Myocyte (in vitro differentiated cells): ENCODE measurements around the gene MCC. TPM values are rescaled to one million over a fixed set of nuclear protein-coding genes. Genes with fewer than 3 reads are reported as not detected.

Experiments
- DNase-seq: peaks from one replicate; pipeline ENCODE4 v3.0.0-alpha.2; 2012; ENCODE audit warnings: low read depth
- polyA plus RNA-seq: library from polyadenylated mRNA; unstranded; fragments of >200 nt; gene quantifications from one replicate; pipeline ENCODE4 v1.2.1, GENCODE V29; 2012; ENCODE audit warnings: missing spikeins
- total RNA-seq: library from RNA; depleted of rRNA; stranded (reverse); fragments of >200 nt; gene quantifications from 2 replicates; pipeline ENCODE4 v1.2.3, GENCODE V29; 2014

MCC gene
- total RNA-seq, result 10.2 and 12.0 TPM in 2 replicates
- 5.0 TPM for polyA plus RNA-seq

GRCh38 chr5:113487781-113488644 is at the start of gene MCC:
TSS of gene MCC (minus strand) at chr5:113488453.
- peak; percentile 94 for DNase-seq

DNA sequence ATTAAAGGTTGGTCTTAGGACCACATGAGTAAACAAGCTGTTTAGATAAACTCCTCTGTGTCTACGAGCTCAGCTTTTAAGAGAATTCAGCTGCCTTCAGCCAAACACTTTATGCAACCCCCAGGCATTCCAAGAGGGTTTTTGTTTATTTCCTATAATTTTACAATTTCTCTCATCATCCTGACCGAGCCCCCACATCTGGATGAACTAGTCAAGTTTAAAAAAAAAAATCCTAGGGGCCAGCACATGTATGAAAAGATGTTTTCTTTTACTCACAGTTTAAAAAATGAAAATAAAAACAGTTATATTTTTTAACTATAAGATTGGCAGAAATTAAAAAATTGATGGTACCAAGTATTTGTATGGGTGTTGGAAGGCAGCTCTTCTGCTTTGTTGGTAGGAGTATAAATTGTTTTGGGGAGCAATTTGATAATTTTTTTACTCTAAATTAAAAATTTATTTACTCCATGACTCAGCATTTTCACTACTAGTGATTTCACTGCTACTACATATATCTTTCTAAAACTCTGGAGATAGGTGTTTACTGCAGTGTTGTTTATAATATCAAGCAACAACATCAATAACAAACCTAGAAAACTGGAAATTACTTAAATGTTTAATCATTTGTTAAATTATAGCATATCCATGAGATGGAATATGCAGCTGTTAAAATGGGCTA is 43.4 kb upstream of the MCC start:
- peak; percentile 12 for DNase-seq

DNA sequence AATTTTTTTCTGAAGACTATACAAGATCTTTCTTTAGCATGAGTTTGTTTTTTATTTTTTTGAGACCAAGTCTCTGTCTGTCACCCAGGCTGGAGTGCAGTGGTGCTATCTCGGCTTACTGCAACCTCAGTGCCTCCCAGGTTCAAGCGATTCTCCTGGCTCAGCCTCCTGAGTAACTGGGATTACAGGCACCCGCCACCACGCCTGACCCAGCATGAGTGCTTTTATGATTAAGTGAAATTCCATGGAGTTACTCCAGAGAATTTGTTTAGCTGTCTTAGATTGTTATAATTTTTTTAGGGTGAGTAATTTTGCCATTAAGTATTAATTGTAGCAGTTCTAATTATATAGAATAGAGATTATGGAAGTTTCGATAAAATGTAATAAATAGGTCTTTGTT is 39.5 kb upstream of the MCC start:
- DNase-seq, result no peak

- no peak for DNase-seq
Observed at GRCh38 chr5:113526421-113526820, 38.2 kb upstream of the MCC start.

- no peak for DNase-seq
Observed at GRCh38 chr5:113524927-113525326, 36.7 kb upstream of the MCC start.

- no peak for DNase-seq
Observed at GRCh38 chr5:113523168-113523567, 34.9 kb upstream of the MCC start.

GRCh38 chr5:113520899-113521298 is 32.6 kb upstream of the MCC start:
- no peak for DNase-seq

DNA sequence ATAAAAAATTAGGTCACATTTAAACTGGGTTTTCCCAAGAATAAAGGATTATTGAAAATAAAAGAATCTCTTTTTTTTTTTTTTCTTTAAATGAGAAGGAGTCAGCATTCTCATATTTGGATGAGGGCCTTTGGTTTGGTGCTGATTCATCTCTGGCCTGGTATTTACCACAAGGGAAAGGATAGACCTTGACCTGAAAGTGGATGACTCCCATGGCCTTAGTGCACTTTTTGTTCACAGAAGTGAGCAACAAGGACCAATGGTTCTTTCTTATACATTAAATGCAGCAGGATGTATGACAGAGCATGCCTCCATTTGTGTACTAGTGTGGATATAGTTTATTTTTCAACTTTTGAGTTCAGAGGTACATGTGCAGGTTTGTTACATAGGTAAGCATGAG is 32.2 kb upstream of the MCC start:
- DNase-seq, result peak; percentile 36

DNA sequence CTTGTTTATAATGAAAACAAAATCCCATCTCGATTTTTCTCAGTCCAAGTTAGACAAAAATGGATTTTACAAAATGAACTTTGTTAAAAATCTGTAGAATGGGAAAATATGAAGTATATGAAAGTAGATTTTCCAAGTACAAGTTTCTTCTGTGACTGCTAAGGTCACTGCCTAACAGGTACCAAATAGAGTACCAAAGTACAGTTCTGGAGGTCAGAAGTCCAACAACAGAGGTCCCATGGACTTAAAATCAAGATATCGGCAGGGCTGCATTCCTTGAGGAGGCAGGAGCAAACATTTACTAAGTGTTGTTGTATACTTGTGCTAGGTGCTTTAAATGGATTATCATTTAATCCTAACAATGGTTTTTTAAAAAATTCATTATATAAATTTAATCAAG is 31.2 kb upstream of the MCC start:
- DNase-seq, result no peak

GRCh38 chr5:113518884-113519283 is 30.6 kb upstream of the MCC start:
- no peak for DNase-seq

DNA sequence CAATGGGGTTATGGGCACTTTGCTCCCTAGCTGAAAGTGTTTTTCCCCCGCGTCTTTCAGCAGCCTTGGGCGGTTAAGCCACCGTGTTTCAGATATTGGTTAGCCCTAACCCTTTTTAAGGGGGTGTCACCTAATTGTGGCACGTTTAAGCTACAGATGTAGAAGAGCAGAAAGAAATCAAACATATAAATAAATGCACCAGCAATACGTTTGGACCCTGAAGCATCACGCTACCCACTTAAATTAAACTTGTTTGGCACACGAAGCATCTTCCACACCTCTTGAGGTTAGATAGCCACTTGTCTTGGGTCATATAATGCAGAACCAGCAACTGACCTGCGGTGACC is 26.0 kb upstream of the MCC start:
- no peak for DNase-seq

- DNase-seq, result peak; percentile 89
Observed at GRCh38 chr5:113513384-113514288, 25.4 kb upstream of the MCC start, which contains the start of gene YTHDC2. TSS of gene YTHDC2 (plus strand) at chr5:113513694. CDS start at chr5:113513896, 202 bp downstream.

GRCh38 chr5:113512341-113512740 is 24.1 kb upstream of the MCC start:
- DNase-seq, result no peak

DNA sequence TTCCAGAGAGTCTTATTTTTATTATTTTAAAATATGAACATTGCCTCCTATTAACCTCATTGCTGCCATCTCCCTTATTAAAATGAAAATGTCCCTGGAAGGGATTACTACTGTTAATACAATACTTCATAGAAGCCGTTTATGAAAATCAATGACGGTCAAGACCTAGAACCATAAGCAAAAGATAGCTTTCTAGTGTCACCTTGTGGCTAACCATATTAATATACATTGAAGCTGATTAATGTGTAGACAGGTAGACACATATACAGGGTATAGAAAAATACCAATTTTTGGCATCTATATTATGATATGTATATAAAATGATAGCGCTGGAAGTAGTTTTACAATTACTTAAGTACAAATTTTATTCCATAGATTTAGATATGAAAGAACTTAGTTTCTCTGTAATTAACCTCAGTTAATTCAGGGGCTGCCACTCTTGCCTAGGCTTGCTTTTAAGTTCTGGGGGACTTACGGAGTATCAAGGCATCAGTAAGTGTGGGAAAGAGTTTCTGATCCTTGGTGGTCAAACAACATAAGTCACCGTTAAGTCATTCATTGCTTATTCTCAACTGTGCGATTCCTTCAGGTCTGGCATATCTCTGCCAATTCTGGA is 22.7 kb upstream of the MCC start:
- peak; percentile 51 for DNase-seq

GRCh38 chr5:113508756-113509155 is 20.5 kb upstream of the MCC start:
- DNase-seq, result peak; percentile 38

DNA sequence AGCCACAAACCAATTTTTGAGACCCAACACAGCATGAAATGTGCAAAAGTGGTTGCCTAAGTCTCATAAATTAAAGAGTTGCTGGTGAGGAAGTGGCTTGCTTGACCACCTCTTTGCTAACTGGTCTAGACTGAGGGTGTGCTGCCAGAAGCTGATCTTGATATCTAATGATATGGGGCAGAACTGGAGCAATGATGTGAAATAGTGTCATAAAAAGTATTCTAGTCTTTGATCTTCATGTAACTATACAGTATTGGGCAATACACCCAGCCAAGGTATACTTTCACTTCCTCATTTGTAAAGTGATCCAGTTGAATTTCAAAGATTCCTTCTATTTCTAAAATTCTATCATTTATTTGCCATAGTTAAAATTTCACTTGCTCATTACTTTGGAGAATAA is 19.3 kb upstream of the MCC start:
- no peak for DNase-seq

DNA sequence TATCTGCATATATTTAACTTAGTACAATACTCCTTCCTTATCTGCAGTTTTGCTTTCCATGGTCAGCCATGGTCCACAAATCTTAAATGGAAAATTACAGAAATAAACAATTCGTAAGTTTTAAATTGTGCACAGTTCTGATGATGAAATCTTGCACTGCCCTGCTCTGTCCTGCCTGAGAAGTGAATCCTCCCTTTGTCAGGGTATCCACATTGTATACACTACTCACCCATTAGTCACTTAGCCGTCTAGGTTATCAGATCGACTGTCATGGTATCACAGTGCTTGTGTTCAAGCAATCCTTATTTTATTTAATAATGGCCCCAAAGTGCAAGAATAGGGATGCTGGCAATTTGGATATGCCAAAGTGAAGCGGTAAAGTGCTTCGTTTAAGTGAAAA is 16.9 kb upstream of the MCC start:
- DNase-seq, result no peak

GRCh38 chr5:113503146-113503545 is 14.9 kb upstream of the MCC start:
- DNase-seq, result peak; percentile 80

- no peak for DNase-seq
Observed at GRCh38 chr5:113502073-113502472, 13.8 kb upstream of the MCC start.

- no peak for DNase-seq
Observed at GRCh38 chr5:113495422-113495841, 7.2 kb upstream of the MCC start.

DNA sequence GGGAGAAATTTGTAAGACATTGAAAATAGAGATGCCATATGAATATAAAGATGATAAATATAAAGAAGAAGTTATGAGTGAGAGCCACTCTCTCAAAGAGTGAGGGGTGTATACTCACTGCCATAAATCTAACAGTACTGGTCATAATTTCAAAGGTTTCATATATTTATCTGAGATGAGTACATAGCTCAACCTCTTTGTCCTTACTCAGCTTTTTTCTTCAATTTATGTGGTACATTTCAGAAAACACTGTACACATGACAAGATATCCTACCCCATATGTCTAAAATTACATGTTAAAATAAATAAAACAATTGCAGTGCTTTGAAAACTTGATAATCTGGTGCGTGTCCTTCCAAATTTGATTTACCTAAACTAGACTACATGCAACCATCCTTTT is 5.2 kb upstream of the MCC start:
- no peak for DNase-seq
